HG02884 (cell line): ENCODE measurements around the gene PCDHGA7.
A peak's percentile ranks its signal among the peaks of the same experiment; 100 is the strongest.
"Not testable (repeated sequence)": the region's sequence is repeated elsewhere in the genome, so short reads cannot be mapped to it uniquely, and the experiment has no call there.

Experiments
- ATAC-seq: cut with Tn5 transposase; IDR thresholded peaks from one replicate; pipeline ENCODE4 v1.9.1; 2021; ENCODE audit warnings: mild to moderate bottlenecking, moderate library complexity; ENCODE audit not compliant: unreplicated experiment

Gene PCDHGA7

DNA sequence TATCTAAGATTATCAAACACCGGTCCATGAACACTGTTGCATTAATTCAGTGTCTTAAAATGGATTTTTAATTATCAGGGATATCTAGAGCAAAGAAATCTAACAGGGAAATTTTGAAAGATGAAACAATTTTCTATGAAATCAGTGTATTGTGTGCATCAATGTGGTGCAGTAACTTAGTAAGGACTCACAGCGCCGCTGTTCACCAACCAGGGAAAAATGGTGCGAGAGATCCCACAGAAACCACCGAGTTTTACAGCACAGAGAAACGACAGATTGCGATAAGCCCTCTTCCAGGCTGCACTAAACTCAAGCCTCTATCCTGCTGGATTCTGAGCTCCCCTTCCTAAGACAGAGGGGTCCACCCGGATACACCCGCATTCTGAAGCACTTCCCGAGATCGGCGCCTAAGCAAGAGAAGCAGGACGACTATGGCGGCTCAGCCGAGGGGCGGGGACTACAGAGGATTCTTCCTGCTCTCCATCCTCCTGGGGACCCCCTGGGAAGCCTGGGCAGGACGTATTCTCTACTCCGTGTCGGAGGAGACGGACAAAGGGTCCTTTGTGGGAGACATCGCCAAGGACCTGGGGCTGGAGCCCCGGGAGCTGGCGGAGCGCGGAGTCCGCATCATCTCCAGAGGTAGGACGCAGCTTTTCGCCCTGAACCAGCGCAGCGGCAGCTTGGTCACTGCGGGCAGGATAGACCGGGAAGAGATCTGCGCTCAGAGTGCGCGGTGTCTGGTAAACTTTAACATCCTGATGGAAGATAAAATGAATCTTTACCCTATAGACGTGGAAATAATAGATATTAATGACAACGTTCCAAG lies at the start of gene PCDHGA7:
TSS of gene PCDHGA7 (plus strand) at position 274 of the 826 bp plus-strand sequence. CDS start at position 432, 158 bp downstream.
- ATAC-seq: no peak

DNA sequence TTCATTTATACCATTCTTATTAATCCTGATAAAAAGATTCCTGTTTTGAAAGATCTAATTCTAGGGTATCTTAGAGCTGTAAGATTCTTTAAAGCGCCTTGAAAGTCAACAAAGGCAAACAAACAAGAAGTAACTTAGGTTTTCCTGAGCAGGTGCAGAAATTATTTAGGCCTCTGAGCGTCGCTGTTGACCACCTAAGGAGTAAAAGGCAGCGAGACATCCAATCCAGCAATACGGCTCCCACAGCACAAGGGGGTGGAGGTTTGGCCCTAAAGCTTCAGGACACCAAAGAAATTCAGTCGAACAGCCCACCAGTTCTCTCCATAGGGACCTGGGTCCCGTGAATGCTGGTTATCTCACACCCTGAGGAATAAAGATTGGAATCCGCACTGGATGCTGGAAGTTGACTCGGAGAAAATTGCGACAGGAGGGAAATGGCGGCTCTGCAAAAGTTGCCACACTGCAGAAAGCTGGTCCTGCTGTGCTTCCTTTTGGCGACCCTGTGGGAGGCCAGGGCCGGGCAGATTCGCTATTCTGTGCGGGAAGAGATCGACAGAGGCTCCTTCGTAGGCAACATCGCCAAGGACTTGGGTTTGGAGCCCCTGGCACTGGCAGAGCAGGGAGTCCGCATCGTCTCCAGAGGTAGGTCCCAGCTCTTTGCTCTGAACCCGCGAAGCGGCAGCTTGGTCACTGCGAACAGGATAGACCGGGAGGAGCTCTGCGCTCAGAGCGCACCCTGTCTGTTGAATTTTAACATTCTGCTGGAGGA lies 43.8 kb upstream of the PCDHGA7 start, which contains the start of gene PCDHGA2:
TSS of gene PCDHGA2 (plus strand) at position 223 of the 769 bp plus-strand sequence.
- ATAC-seq: no peak

DNA sequence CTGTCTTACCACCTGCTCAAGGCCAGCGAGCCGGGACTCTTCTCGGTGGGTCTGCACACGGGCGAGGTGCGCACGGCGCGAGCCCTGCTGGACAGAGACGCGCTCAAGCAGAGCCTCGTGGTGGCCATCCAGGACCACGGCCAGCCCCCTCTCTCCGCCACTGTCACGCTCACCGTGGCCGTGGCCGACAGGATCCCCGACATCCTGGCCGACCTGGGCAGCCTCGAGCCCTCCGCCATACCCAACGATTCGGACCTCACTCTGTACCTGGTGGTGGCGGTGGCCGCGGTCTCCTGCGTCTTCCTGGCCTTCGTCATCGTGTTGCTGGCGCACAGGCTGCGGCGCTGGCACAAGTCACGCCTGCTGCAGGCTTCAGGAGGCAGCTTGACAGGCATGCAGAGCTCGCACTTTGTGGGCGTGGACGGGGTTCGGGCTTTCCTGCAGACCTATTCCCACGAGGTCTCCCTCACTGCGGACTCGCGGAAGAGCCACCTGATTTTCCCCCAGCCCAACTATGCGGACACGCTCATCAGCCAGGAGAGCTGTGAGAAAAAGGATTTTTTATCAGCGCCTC lies 41.7 kb upstream of the PCDHGA7 start:
- not testable (repeated sequence) for ATAC-seq

- no peak for ATAC-seq
These were observed 39.8 kb upstream of the PCDHGA7 start for GRCh38 chr5:141342773-141343172.

DNA sequence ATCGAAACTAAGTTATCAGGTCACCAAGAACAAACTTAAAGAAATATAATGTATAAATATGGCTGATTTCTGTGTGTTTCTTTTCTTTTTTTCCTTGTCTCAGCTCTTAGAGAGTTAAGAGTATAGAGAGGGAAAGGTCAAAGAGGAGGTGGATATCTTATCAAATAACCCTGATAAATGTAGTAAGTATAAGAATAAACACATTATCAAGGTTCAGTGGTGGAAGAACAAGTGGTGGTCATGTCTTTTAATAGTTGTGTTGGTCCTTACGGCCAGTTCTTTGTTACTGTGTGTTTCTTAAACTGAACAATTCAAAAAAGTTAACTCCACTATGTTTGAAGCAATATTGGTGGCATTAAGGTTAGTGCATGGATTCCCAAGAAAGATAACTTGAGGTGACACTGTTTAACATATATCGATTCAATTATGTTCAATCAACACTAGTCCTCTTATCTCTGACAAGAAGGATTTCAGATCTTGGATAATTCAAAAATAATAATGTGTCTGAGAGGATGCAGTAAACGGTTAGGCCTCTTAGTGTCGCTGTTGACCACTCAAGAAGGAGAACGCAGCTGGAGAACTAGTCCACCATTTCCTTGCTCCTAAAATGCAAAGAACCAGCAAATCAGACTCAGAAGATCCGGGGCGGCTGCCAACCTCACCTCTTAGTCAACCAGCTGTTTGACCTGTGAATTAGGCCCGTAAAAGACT lies 39.1 kb upstream of the PCDHGA7 start, which contains the start of gene PCDHGA3:
TSS of gene PCDHGA3 (plus strand) at position 588 of the 711 bp plus-strand sequence. CDS start 205 bp downstream, outside the sequence.
- ATAC-seq: no peak

DNA sequence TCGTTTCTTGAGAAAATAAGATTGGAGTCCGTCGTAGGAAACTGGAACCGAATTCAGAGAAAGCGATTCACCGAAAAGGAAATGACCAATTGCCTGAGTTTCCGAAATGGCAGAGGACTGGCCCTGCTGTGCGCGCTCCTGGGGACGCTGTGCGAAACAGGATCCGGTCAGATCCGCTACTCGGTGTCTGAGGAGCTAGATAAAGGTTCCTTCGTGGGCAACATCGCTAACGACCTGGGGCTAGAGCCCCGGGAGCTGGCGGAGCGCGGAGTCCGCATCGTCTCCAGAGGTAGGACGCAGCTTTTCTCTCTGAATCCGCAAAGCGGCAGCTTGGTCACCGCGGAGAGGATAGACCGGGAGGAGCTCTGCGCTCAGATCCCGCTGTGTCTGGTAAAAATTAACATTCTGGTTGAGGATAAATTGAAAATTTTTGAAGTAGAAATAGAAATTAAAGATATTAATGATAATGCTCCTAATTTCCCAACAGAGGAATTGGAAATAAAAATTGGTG lies 38.5 kb upstream of the PCDHGA7 start:
- no peak for ATAC-seq

DNA sequence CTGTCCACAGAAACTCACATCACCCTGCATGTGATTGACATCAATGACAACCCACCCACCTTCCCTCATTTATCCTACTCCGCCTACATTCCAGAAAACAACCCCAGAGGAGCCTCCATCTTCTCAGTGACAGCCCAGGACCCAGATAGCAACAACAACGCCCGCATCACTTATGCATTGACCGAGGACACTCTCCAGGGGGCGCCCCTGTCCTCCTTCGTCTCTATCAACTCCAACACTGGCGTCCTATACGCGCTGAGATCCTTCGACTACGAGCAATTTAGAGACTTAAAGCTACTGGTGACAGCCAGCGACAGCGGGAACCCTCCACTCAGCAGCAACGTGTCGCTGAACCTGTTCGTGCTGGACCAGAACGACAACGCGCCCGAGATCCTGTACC lies 37.2 kb upstream of the PCDHGA7 start:
- no peak for ATAC-seq

DNA sequence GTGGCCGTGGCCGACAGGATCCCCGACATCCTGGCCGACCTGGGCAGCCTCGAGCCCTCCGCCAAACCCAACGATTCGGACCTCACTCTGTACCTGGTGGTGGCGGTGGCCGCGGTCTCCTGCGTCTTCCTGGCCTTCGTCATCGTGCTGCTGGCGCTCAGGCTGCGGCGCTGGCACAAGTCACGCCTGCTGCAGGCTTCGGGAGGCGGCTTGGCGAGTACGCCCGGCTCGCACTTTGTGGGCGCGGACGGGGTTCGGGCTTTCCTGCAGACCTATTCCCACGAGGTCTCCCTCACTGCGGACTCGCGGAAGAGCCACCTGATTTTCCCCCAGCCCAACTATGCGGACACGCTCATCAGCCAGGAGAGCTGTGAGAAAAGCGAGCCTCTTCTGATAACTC lies 36.5 kb upstream of the PCDHGA7 start:
- ATAC-seq: not testable (repeated sequence)

DNA sequence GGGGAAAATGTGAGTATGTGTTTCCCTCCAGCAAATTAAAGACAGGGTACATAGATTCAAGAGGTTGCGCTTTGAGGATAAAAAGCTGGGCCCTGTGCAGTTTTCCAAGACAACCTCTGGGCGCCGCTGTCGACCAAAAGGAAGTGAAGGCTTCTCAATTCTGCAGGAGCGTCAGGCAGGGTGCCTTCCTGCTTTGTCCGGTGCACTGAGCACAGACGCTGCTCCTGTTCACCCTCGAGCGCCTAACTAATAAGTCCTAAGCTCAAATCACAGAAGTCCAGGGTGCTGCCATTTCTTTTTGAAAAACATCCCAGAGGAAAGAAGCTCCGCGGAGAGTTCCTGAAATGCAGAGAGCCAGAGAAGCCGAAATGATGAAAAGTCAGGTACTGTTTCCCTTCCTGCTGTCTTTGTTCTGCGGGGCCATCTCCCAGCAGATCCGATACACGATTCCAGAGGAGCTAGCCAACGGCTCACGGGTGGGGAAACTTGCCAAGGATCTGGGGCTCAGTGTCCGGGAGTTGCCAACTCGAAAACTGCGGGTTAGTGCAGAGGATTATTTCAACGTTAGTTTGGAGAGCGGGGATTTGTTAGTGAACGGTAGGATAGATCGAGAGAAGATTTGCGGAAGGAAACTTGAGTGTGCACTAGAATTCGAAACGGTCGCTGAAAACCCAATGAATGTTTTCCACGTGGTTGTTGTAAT lies 32.5 kb upstream of the PCDHGA7 start, which contains the start of gene PCDHGB1:
TSS of gene PCDHGB1 (plus strand) at position 183 of the 703 bp plus-strand sequence. CDS start at position 345, 162 bp downstream.
- ATAC-seq: peak; percentile 73

GRCh38 chr5:141351591-141351990 lies 31.0 kb upstream of the PCDHGA7 start:
- ATAC-seq: no peak

- no peak for ATAC-seq
These were observed 27.6 kb upstream of the PCDHGA7 start, which contains the start of gene PCDHGA4 for GRCh38 chr5:141354900-141355469. Gene PCDHGA4 (plus strand): TSS chr5:141355021. CDS start chr5:141355108, 87 bp downstream.

DNA sequence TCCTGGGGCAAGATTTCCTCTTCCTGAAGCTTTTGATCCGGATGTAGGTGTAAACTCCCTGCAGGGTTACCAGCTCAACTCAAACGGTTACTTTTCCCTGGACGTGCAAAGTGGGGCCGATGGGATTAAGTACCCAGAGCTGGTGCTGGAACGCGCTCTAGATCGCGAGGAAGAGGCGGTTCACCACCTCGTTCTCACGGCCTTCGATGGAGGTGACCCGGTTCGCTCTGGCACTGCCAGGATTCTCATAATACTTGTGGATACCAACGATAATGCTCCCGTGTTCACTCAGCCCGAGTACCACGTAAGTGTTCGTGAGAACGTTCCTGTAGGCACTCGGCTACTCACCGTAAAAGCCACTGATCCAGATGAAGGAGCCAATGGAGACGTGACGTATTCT lies 26.9 kb upstream of the PCDHGA7 start:
- no peak for ATAC-seq

GRCh38 chr5:141356133-141356532 lies 26.4 kb upstream of the PCDHGA7 start:
- ATAC-seq: no peak

GRCh38 chr5:141356950-141357349 lies 25.6 kb upstream of the PCDHGA7 start:
- no peak for ATAC-seq

GRCh38 chr5:141359790-141360426 lies 22.6 kb upstream of the PCDHGA7 start, which contains the start of gene PCDHGB2:
Gene PCDHGB2 (plus strand): TSS chr5:141359994. CDS start chr5:141360136, 142 bp downstream.
- no peak for ATAC-seq

DNA sequence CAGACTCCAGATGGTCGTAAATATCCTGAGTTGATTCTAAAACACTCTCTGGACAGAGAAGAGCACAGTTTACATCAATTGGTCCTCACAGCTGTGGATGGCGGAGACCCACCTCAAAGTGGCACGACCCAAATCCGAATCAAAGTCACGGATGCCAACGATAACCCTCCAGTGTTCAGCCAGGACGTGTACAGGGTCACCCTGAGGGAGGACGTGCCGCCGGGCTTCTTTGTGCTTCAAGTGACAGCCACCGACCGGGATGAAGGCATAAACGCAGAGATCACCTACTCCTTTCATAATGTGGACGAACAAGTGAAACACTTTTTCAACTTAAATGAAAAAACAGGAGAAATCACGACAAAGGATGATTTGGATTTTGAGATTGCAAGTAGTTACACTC lies 21.9 kb upstream of the PCDHGA7 start:
- ATAC-seq: no peak

DNA sequence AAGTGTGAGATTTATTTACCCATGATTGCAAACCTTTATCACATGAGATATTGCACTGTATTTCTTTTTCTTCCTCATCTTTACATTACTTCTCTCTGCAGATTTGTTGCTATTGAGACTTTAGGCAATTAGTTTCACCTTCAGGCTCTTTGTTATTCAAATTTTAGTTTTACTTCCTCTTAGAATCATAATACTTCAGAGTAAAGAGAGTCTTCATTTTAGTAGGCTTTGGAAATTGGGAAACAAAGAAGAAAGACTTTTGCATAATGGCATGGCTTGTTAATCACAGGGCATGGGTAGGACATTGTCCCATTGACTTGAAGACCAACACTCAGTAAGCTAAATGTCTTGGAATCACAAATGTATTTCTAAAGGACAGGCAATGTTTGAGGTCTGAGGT lies 19.8 kb upstream of the PCDHGA7 start:
- ATAC-seq: no peak

GRCh38 chr5:141363952-141364660 lies 18.4 kb upstream of the PCDHGA7 start, which contains the start of gene PCDHGA5:
Gene PCDHGA5 (plus strand): TSS chr5:141364162. CDS start chr5:141364331, 169 bp downstream.
- no peak for ATAC-seq
